MM.1S (cell line): Measurements from ENCODE around the gene SUSD3.

Experiments used
- EZH2 ChIP-seq: fragments of 300-600 bp; sonication (generic); optimal IDR thresholded peaks from 2 replicates; pipeline ENCODE3; 2017; ENCODE audit warnings: low read depth, mild to moderate bottlenecking, antibody characterized with exemption, low read length, mixed read lengths
- EZH2phosphoT487 ChIP-seq: fragments of 300-600 bp; sonication (generic); IDR thresholded peaks from 2 replicates; pipeline ENCODE4 v1.6.1; 2018; ENCODE audit warnings: antibody characterized with exemption, low read length
- TF ChIP-seq, protein P1 (sequence below): fragments of 300-600 bp; sonication (generic); IDR thresholded peaks from 2 replicates; pipeline ENCODE4 v1.5.1; 2016; ENCODE audit warnings: antibody characterized with exemption, low read length, mixed read lengths

DNA sequence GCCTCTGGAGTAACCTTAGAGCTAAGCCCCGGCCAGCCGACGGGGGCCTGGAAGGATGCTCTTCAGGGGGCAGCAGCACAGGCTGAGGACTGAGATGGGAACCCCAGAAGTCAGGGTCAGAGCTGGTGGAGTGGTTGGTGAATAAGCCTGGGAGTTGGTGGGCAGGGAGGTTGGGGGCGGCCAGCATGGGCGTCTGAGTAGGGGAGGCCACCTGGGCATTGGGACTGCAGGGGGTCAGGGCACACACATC, 61.1 kb downstream of the SUSD3 start:
- TF ChIP-seq, protein P1, sequence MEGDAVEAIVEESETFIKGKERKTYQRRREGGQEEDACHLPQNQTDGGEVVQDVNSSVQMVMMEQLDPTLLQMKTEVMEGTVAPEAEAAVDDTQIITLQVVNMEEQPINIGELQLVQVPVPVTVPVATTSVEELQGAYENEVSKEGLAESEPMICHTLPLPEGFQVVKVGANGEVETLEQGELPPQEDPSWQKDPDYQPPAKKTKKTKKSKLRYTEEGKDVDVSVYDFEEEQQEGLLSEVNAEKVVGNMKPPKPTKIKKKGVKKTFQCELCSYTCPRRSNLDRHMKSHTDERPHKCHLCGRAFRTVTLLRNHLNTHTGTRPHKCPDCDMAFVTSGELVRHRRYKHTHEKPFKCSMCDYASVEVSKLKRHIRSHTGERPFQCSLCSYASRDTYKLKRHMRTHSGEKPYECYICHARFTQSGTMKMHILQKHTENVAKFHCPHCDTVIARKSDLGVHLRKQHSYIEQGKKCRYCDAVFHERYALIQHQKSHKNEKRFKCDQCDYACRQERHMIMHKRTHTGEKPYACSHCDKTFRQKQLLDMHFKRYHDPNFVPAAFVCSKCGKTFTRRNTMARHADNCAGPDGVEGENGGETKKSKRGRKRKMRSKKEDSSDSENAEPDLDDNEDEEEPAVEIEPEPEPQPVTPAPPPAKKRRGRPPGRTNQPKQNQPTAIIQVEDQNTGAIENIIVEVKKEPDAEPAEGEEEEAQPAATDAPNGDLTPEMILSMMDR = no peak
- TF ChIP-seq EZH2phosphoT487 (no peak), EZH2 (no peak)
